Subcutaneous abdominal adipose tissue (tissue), 5 donors: ENCODE measurements around the gene MAD2L1.
"Not testable (repeated sequence)": the region's sequence is repeated elsewhere in the genome, so short reads cannot be mapped to it uniquely, and the experiment has no call there.

Source experiments
- H3K27ac ChIP-seq: one replicate; pipeline ENCODE4 v1.7.0; 2013; ENCODE audit warnings: low read depth, mild to moderate bottlenecking, inconsistent platforms, low read length, moderate library complexity
- H3K27me3 ChIP-seq, 5 donors: one replicate each; pipeline ENCODE4 v1.7.0; 2013; ENCODE audit warnings: low read length in 5 of 5, inconsistent platforms in 1 of 5; ENCODE audit not compliant: control insufficient read depth in 5 of 5, insufficient read depth in 4 of 5
- H3K36me3 ChIP-seq, 5 donors: one replicate each; pipeline ENCODE4 v1.7.0; 2013; ENCODE audit warnings: low read length in 5 of 5; ENCODE audit not compliant: control insufficient read depth in 5 of 5, insufficient read depth in 5 of 5
- H3K4me1 ChIP-seq, 5 donors: one replicate each; pipeline ENCODE4 v1.7.0; 2013; ENCODE audit warnings: low read length in 5 of 5, mild to moderate bottlenecking in 3 of 5, moderate library complexity in 1 of 5; ENCODE audit not compliant: control insufficient read depth in 5 of 5, insufficient read depth in 5 of 5
- H3K4me3 ChIP-seq, 5 donors: one replicate each; pipeline ENCODE4 v1.7.0; 2013; ENCODE audit warnings: low read length in 5 of 5, low read depth in 1 of 5
- H3K9ac ChIP-seq, 5 donors: one replicate each; pipeline ENCODE4 v1.7.0; 2013; ENCODE audit warnings: low read length in 5 of 5, mild to moderate bottlenecking in 4 of 5, moderate library complexity in 3 of 5
- H3K9me3 ChIP-seq, 5 donors: one replicate each; pipeline ENCODE4 v1.7.0; 2013; ENCODE audit warnings: low read length in 5 of 5; ENCODE audit not compliant: control insufficient read depth in 5 of 5
- donor health status: healthy.
- donor health status: healthy.
- donor health status: healthy.
- donor health status: healthy.
- donor health status: healthy.

MAD2L1 gene

GRCh38 chr4:120066517-120067340, at the start of gene MAD2L1:
TSS of gene MAD2L1 (minus strand) at chr4:120066848. CDS start at chr4:120066734, 114 bp downstream.
- Histone ChIP-seq H3K9ac (peak within 1 kb of the TSS; percentile 84 to 97 (median 96)), H3K27me3 (no peaks in the 10 kb centered on the region), H3K36me3 (no peaks in the 10 kb centered on the region), H3K4me3 (peak within 1 kb of the TSS; percentile 80 to 97 (median 97)), H3K27ac (peak within 1 kb of the TSS; percentile 95), H3K9me3 (no peaks in the 10 kb centered on the region), H3K4me1 (peaks cover 0 to 21% (median 18%) of the 10 kb centered on the region in 5 donors)

GRCh38 chr4:120111745-120112144, 45.1 kb upstream of the MAD2L1 start:
- H3K9me3 ChIP-seq, result no peaks in the 10 kb centered on the region
- peaks cover 0 to 8% (median 0%) of the 10 kb centered on the region in 5 donors for H3K4me1 ChIP-seq
- H3K27ac ChIP-seq, result no peak overlapping the region
- H3K9ac ChIP-seq, result no peak overlapping the region
- H3K4me3 ChIP-seq, result no peak overlapping the region
- no peaks in the 10 kb centered on the region for H3K27me3 ChIP-seq
- no peaks in the 10 kb centered on the region for H3K36me3 ChIP-seq

GRCh38 chr4:120109406-120109805, 42.8 kb upstream of the MAD2L1 start:
- no peak overlapping the region for H3K4me3 ChIP-seq
- H3K9ac ChIP-seq, result no peak overlapping the region
- no peaks in the 10 kb centered on the region for H3K9me3 ChIP-seq

GRCh38 chr4:120105472-120105871, 38.8 kb upstream of the MAD2L1 start:
- Histone ChIP-seq H3K4me3 (no peak overlapping the region), H3K27ac (no peak overlapping the region), H3K9me3 (no peaks in the 10 kb centered on the region), H3K4me1 (no peaks in the 10 kb centered on the region), H3K36me3 (no peaks in the 10 kb centered on the region), H3K27me3 (no peaks in the 10 kb centered on the region), H3K9ac (no peak overlapping the region)

More at GRCh38 chr4:120109406-120109805, 42.8 kb upstream of the MAD2L1 start:
- no peaks in the 10 kb centered on the region for H3K4me1 ChIP-seq
- no peaks in the 10 kb centered on the region for H3K36me3 ChIP-seq
- H3K27ac ChIP-seq, result no peak overlapping the region
- no peaks in the 10 kb centered on the region for H3K27me3 ChIP-seq

- Histone ChIP-seq H3K27me3 (no peaks in the 10 kb centered on the region), H3K9me3 (no peaks in the 10 kb centered on the region), H3K36me3 (no peaks in the 10 kb centered on the region), H3K27ac (no peak overlapping the region), H3K4me3 (no peak overlapping the region), H3K4me1 (no peaks in the 10 kb centered on the region), H3K9ac (no peak overlapping the region)
Measured at GRCh38 chr4:120096508-120097297, 30.1 kb upstream of the MAD2L1 start.

GRCh38 chr4:120088507-120088906, 21.9 kb upstream of the MAD2L1 start:
- Histone ChIP-seq H3K36me3 (no peaks in the 10 kb centered on the region), H3K9ac (no peak overlapping the region), H3K9me3 (no peaks in the 10 kb centered on the region), H3K27ac (no peak overlapping the region), H3K4me3 (no peak overlapping the region), H3K4me1 (no peaks in the 10 kb centered on the region), H3K27me3 (no peaks in the 10 kb centered on the region)

- not testable (repeated sequence) for H3K9me3 ChIP-seq, H3K9ac ChIP-seq, H3K4me1 ChIP-seq, H3K36me3 ChIP-seq, H3K4me3 ChIP-seq, H3K27ac ChIP-seq, H3K27me3 ChIP-seq
Measured at GRCh38 chr4:120088066-120088465, 21.4 kb upstream of the MAD2L1 start.

GRCh38 chr4:120085705-120086104, 19.1 kb upstream of the MAD2L1 start:
- no peaks in the 10 kb centered on the region for H3K4me1 ChIP-seq
- no peaks in the 10 kb centered on the region for H3K27me3 ChIP-seq
- no peaks in the 10 kb centered on the region for H3K9me3 ChIP-seq
- H3K4me3 ChIP-seq, result no peak overlapping the region
- no peaks in the 10 kb centered on the region for H3K36me3 ChIP-seq
- no peak overlapping the region for H3K27ac ChIP-seq
- H3K9ac ChIP-seq, result no peak overlapping the region

- Histone ChIP-seq H3K36me3 (no peaks in the 10 kb centered on the region), H3K9me3 (no peaks in the 10 kb centered on the region), H3K4me1 (no peaks in the 10 kb centered on the region), H3K9ac (no peak overlapping the region), H3K27me3 (no peaks in the 10 kb centered on the region), H3K27ac (no peak overlapping the region), H3K4me3 (no peak overlapping the region)
Measured at GRCh38 chr4:120084327-120084726, 17.7 kb upstream of the MAD2L1 start.

- Histone ChIP-seq H3K27me3 (no peaks in the 10 kb centered on the region), H3K9me3 (no peaks in the 10 kb centered on the region), H3K4me3 (no peak overlapping the region), H3K9ac (no peak overlapping the region), H3K4me1 (no peaks in the 10 kb centered on the region), H3K27ac (no peak overlapping the region), H3K36me3 (no peaks in the 10 kb centered on the region)
Measured at GRCh38 chr4:120083152-120083551, 16.5 kb upstream of the MAD2L1 start.
